ENCODE results near the gene ACSS1. TPM values are rescaled to one million over a fixed set of nuclear protein-coding genes. Genes with fewer than 3 reads are reported as not detected.

The ACSS1 gene
- 4.7 and 7.5 TPM in 2 replicates for total RNA-seq

DNA sequence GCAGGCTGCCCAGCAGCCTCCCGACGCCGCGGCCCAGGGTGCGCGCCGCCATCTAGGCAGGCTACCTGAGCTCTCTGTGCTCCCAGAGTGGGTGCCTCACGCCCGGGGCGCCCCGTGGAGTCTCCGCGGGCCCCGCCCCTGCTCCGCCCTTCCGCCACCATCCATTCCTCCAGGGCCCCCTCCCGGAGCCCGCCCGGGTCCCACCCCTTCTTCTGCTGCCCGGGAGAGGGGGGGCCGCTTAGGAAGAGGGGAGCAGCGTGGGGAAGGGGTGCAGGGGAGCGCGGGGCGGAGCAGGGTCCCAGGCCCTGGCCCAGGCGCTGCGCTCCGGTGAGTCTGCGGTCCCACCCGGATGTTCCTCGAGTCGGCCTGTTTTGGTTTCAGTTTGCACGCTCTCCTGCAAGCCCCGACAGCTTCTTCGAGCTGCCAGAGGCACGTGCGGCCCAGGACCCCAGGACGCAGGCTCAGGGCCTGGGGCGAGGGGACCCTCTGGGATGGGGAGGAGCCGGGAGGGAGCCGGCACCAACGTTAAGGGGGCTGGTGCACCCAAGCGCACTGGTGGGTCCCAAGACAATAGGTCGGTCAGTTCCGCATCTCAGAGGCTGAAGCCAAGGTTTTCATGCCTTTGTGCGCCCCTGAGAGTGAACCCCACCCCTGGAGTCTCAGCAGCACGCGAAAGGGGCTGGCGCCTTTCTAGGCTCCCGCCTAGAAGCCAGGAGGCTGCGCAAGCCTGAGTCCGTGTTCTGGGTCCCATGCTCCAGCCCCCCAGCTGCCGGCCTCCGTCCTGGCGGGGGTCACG is at the start of gene ACSS1:
ACSS1 (minus strand) TSS at position 89 of the 796 bp plus-strand sequence; CDS start at position 52, 37 bp downstream.

DNA sequence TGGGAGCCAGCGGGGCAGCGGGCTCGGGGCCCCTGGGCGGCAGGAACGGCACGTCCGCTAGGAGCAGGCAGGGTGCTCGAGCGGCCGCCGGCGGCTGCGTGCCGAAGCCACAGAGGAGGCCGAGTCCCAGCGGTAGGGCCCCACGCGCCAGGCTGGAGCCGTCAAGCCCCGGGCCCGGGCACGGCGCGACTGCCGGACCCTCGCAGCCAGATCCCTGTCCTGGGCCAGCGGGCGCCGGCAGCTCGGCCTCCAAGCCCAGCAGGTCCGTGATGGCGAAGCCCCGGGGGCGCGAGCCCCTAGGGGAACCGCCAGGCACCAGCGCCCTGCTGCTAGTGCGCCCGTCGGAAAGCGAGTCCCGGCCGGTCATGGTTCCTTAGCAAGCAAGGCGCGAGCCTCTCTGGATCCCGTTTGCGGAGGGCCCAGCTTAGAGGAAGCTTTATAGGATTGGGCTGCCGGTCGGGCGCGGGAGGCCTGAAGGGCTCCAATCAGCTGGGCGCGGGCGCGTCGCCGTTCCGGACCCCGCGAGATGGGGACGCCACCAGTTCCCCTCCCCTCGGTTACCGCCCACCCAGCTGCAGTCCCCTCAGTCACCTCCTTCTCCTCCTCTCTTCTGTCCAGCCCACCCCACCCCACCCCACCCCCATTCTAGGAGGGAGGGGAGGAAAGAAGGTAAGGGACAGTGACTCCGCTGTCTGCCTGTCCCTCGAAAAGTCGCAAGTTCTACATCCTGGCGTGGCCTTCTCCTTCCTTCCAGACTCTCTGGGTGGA is 24.0 kb upstream of the ACSS1 start, which contains the start of gene VSX1:
VSX1 (minus strand) TSS at position 412 of the 768 bp plus-strand sequence; CDS start at position 367, 45 bp downstream.

DNA sequence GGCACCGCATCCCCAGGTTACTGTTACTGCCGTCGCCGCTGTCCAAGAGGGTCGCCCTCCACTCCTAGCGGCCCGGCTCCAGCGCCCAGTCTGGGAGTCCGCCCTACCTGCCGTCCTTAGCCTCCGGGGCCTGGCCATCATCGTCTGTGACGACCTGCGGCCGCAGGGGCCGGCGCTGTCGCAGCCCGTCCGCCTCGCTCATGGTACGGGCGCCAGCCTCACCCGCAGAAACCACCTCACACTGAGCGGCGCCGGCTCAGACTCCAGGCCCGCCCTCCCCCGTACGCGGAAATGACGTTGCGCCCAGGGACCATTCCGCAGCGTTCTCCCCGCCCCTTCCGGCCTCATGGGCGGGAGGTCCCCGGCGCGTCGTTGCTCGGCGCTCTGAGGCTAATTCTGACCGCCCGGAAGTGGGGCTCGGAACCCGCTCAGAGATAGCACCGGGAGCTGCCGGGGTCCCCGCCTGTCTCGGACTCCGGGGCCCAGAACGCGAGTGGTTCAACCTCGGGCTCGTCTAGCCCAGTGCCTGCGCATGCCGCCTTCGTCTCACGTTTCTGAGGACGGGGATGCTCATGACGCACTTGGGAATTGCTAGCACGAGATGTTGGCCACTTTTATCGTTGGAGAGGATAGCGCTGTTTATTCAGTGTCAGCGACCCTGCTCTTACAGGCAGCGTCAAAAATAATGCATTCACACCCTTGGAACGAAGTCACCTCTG is 65.3 kb downstream of the ACSS1 start, which contains the start of gene APMAP:
APMAP (minus strand) TSS at position 265 of the 719 bp plus-strand sequence; CDS start at position 202, 63 bp downstream.

Small RNA genes within 50 kb of the gene (small RNA-seq; reads per million reads assigned to genes)
- gene RNU6-1257P, result not detected

Other genes starting within 250 kb of the ACSS1 start
- gene CST7, start 108.9 kb downstream of the ACSS1 start, total RNA-seq, result not detected in 2 replicates
- 55.0 and 62.4 TPM in 2 replicates for gene APMAP, start 65.4 kb downstream of the ACSS1 start, total RNA-seq
- not detected in 2 replicates for gene VSX1, start 24.0 kb upstream of the ACSS1 start, total RNA-seq
- 16.9 and 23.6 TPM in 2 replicates for gene ENTPD6, start 137.6 kb upstream of the ACSS1 start, total RNA-seq
- gene PYGB, start 189.9 kb upstream of the ACSS1 start, total RNA-seq, result 72.2 and 89.8 TPM in 2 replicates

Measured in placental epithelial cell (primary cell).